ENCODE data around the gene PLAC8L1.

The PLAC8L1 gene

DNA sequence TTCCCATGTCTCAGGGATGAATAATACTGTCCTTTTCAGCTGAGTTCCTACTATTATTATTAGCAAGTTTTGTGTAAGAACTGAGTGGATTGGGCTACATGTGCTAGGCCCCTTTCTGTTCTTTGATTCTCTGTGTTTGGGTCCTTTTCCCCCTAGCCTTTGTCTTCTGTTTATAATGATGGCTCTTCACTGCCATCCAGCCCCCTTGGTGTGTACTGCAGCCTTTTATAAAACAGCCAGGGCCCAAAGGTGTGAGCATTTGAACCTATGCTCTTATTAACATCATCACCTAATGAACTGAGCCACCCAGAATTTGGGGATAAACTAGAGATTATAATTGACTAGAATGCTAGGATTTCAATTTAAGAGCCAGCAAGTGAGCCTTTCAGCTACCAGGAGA is 52.6 kb downstream of the PLAC8L1 start:
- Histone ChIP-seq H3K9me3 (no peaks in the 10 kb centered on the region), H3K4me1 (no peaks in the 10 kb centered on the region), H3K36me3 (peaks cover 0 to 9% (median 0%) of the 10 kb centered on the region in 3 donors), H3K27ac (no peak overlapping the region), H3K4me3 (no peak overlapping the region), H3K27me3 (no peaks in the 10 kb centered on the region)
- no peak for DNase-seq
- intact Hi-C loops (cut with DNase I; ENCODE audit: low total_unique reads), result no loop called here
- TF ChIP-seq, protein P1, sequence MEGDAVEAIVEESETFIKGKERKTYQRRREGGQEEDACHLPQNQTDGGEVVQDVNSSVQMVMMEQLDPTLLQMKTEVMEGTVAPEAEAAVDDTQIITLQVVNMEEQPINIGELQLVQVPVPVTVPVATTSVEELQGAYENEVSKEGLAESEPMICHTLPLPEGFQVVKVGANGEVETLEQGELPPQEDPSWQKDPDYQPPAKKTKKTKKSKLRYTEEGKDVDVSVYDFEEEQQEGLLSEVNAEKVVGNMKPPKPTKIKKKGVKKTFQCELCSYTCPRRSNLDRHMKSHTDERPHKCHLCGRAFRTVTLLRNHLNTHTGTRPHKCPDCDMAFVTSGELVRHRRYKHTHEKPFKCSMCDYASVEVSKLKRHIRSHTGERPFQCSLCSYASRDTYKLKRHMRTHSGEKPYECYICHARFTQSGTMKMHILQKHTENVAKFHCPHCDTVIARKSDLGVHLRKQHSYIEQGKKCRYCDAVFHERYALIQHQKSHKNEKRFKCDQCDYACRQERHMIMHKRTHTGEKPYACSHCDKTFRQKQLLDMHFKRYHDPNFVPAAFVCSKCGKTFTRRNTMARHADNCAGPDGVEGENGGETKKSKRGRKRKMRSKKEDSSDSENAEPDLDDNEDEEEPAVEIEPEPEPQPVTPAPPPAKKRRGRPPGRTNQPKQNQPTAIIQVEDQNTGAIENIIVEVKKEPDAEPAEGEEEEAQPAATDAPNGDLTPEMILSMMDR (IDR thresholded peaks at IDR 0.05), result no peak

DNA sequence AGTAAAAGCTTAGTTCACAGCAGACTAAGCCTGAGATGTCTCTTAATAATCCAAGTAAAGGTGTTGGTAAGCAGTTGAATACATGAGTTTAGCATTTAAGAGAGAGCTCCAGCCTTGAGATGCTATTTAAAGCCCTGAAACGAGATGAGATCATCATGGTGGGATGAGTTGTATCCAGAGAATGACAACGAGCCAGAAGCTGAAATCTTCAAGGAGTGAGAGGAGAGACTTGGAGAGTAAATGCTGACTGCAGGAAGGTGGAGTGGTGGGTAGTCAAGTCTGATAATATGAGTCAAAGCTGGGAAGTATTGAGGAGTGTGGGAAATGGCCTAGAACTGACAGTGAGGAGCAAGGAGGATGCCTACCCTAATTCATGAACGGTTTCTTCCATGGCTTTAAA is 53.7 kb downstream of the PLAC8L1 start:
- Histone ChIP-seq H3K4me3 (no peak overlapping the region), H3K27me3 (no peaks in the 10 kb centered on the region), H3K9me3 (no peaks in the 10 kb centered on the region), H3K36me3 (peaks cover 0 to 8% (median 0%) of the 10 kb centered on the region in 3 donors), H3K27ac (no peak overlapping the region), H3K4me1 (no peaks in the 10 kb centered on the region)
- no peak for DNase-seq
- TF ChIP-seq, protein P1 (IDR thresholded peaks at IDR 0.05), result no peak
- intact Hi-C loops (cut with DNase I; ENCODE audit: low total_unique reads), result no loop called here

DNA sequence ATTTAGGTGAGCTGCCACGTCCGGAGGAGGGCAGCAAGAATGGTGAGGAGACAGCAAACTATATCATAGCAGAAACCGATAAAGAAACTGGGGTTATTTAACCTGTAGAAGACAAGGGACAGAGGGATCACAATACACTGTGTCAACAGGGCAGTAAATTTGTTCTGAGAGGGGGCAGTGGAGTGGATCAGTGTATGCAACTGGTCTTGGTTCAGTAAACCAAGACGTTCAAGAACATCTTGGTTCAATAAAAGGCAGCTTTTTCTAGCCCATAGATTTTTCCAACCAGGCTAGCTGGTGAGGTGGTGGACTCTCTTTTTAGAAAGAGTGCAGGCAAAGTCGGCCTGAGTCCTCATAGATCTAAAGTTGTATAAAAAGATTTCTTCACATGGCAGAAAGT is 55.3 kb downstream of the PLAC8L1 start:
- no peak overlapping the region for H3K27ac ChIP-seq
- intact Hi-C loops (cut with DNase I; ENCODE audit: low total_unique reads), result no loop called here
- no peak for DNase-seq
- TF ChIP-seq, protein P1 (IDR thresholded peaks at IDR 0.05), result no peak
- no peaks in the 10 kb centered on the region for H3K9me3 ChIP-seq
- no peaks in the 10 kb centered on the region for H3K36me3 ChIP-seq
- no peak overlapping the region for H3K4me3 ChIP-seq
- no peaks in the 10 kb centered on the region for H3K27me3 ChIP-seq
- no peaks in the 10 kb centered on the region for H3K4me1 ChIP-seq

DNA sequence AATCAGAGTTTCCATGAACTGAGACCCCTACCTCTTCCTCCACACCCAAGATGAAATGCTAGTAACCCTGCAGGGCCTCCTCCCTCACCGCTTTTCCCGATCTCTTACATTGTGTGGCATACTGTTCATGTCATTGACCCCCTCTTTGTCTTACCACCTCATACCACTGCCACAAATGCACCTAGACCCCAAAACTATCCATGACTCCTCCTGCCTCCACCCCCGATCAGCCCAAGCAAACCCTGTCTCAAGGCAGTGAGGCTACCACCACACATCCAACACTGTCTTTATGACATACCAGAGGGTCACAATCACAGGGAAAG is 55.7 kb downstream of the PLAC8L1 start:
- Histone ChIP-seq H3K4me3 (no peak overlapping the region), H3K27me3 (no peaks in the 10 kb centered on the region), H3K9me3 (no peaks in the 10 kb centered on the region), H3K4me1 (no peaks in the 10 kb centered on the region), H3K27ac (no peak overlapping the region), H3K36me3 (no peaks in the 10 kb centered on the region)
- no peak for DNase-seq
- intact Hi-C loops (cut with DNase I; ENCODE audit: low total_unique reads), result loop anchor here (5.0 to 10.0 kb wide), 2 partner anchors 225 to 1847 kb away; no protein-coding TSS in a partner anchor
- TF ChIP-seq, protein P1 (IDR thresholded peaks at IDR 0.05), result peak in 1 of 2 experiments; percentile 2

DNA sequence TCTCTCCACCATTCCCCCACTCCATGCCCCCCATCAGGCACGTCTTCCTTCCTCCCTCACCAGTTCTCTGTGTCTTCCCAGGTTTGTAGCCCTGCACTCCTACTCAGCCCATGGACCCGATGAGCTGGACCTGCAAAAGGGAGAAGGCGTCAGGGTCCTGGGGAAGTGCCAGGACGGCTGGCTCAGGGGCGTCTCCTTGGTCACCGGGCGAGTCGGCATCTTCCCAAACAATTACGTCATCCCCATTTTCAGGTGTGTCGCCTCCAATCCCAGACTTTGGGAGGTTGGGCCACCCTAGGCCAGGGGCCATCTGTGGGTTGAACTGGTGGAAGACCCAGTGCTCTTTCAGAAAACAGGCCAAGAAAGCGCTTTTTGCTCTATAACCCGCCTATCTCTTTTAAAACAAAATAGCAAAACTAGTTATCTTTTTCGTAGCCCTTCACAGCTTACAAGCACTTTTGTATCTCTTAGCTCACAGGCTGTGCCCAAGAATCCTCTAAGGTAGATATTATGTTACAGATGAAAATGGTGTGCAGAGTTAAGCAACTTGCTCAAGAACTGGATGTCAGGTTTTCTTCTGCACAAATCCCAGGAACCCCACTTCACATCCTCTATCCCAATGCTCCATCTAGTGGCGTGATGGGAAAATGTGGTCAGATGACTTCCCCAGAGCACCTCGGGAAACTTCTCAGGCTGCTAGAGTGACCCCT is 56.2 kb downstream of the PLAC8L1 start:
- Histone ChIP-seq H3K27ac (no peak overlapping the region), H3K4me1 (no peaks in the 10 kb centered on the region), H3K36me3 (no peaks in the 10 kb centered on the region), H3K27me3 (no peaks in the 10 kb centered on the region), H3K4me3 (no peak overlapping the region), H3K9me3 (no peaks in the 10 kb centered on the region)
- TF ChIP-seq, protein P1 (IDR thresholded peaks at IDR 0.05), result peak; percentile 68
- intact Hi-C loops (cut with DNase I; ENCODE audit: low total_unique reads), result loop anchor here (5.0 to 10.0 kb wide), 2 partner anchors 224 to 1847 kb away; no protein-coding TSS in a partner anchor
- peak in 1 of 2 donors; percentile 45 for DNase-seq

Measured in tibial artery (tissue), 4 donors.